Choroid plexus epithelial cell (primary cell): ENCODE measurements around the gene ST3GAL3.

Experiments
- DNase-seq: peaks from one replicate; pipeline ENCODE4 v3.0.0-alpha.2; 2010; ENCODE audit warnings: low read depth
- H3K4me3 ChIP-seq: 2 replicates; pipeline ENCODE4 v1.5.1; 2011; ENCODE audit warnings: low read depth, mild to moderate bottlenecking, control low read depth, low read length, moderate library complexity
- TF ChIP-seq, protein P1 (sequence below): conservative IDR thresholded peaks from 2 replicates; pipeline ENCODE4 v1.5.1; 2011; ENCODE audit warnings: low read depth, mild to moderate bottlenecking, control low read depth, inconsistent platforms, low read length, moderate library complexity

The ST3GAL3 gene

DNA sequence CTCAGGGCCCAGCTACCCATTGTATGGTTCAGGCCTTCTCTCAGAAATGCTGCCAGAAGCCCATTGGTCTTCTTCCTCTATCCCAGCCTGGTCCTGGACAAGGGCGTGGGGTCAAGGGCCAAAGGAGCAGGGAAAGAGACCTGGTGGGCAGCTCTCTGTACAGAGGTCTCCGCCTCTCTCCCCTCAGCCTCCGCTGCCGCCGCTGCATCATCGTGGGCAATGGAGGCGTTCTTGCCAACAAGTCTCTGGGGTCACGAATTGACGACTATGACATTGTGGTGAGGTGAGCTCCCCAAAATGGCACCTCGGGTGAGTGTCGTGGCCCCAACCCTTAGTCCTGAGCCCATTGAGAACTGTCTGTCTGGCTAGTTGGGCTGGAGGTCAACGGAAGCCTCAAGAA, 191.6 kb downstream of the ST3GAL3 start:
- TF ChIP-seq, protein P1, sequence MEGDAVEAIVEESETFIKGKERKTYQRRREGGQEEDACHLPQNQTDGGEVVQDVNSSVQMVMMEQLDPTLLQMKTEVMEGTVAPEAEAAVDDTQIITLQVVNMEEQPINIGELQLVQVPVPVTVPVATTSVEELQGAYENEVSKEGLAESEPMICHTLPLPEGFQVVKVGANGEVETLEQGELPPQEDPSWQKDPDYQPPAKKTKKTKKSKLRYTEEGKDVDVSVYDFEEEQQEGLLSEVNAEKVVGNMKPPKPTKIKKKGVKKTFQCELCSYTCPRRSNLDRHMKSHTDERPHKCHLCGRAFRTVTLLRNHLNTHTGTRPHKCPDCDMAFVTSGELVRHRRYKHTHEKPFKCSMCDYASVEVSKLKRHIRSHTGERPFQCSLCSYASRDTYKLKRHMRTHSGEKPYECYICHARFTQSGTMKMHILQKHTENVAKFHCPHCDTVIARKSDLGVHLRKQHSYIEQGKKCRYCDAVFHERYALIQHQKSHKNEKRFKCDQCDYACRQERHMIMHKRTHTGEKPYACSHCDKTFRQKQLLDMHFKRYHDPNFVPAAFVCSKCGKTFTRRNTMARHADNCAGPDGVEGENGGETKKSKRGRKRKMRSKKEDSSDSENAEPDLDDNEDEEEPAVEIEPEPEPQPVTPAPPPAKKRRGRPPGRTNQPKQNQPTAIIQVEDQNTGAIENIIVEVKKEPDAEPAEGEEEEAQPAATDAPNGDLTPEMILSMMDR = no peak
- DNase-seq = no peak
- H3K4me3 ChIP-seq = no peak overlapping the region

DNA sequence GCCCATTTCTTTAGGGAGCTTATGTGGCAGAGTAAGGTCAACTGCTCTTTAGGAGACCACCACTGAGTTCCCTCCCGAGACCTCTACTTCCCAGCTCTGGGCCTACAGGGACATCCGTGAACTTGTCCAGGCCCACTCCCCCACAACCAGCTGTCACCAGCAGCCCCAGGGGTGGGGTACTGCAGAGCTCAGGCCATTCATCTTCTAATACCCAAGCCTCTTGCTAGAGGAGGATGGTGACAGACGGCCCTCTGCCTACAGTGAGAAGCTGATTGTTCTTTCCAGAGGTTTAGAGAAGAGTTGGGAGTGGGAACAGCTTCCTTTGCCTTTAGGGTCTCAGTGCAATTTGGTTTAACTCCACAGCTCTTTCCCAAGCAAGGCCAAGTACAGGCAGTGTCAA, 193.1 kb downstream of the ST3GAL3 start:
- no peak for DNase-seq
- TF ChIP-seq, protein P1 = no peak

DNA sequence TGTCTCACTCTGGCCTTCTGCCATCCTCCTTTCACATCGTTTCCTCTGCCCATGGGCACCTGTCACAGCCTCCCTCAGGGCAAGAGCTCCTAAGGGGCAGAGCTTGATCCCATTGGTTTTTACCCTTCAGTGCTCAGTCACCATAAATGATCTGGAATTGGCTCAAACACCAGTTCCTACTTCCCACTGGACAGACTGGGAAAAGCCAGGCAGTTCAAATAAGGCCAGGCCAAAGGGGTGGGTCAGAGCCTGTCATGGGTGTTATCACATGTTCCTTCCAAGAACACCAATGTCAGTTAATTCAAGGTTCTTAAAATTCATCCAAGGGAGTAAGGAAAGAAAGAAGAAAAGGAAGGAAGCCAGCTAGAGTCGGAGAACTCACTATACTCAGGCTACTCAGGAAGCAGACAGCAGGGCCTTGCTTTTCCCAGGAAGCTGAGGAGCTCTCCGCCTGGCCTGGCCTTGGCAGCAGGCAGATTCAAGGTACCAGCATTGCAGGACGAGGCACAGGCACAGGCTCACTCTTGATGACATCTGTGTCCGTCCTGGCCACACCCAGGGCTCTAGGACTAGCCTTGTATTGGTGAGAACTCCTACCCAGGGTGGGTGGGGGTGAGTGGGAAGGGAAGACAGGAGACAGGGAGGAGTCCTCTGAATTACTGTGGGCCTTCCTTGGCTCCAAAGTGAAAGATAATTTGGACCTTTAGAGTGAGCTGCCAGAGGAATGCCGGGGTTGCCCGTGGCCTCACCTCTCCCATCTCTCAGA, 194.0 kb downstream of the ST3GAL3 start:
- DNase-seq = no peak
- H3K4me3 ChIP-seq = no peak overlapping the region
- TF ChIP-seq, protein P1 = no peak

More for the DNA sequence above, 193.1 kb downstream of the ST3GAL3 start:
- no peak overlapping the region for H3K4me3 ChIP-seq

DNA sequence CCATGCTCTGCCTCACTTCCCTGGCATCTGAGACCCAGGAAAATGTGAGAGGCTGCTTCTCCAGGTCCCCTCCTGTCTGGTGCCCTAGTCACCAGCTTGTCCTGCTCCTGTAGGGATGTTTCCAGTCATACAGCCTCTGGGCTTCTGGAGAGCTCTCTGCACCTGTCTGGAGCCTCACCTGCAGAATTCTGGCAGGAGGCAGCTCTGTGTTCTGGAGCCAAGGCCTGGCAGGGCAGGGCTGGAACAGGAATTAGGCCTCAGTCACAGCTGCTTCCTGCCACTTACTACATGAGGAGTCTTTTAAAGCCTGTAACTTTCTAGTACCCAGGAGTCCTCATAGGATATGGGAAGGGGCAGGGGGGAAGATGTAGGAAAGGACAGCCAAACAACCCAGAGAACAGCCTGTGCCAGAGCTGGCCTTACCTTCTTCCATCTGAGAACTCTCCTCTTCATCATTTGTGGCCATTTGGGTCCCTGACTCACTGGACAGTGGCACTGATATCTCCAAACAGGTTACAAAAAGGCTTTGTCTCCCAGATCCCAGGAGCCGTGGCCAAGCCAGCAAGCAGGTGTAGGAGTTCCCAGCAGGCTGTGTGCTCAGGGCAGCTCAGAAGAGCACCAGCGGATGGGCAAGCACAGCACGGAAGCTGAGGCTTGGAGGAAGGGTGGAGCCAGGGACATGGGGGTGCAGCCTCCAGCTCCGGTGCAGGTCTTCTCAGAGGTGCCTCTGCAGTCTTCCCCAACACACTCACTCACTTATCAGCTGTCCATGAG, 194.9 kb downstream of the ST3GAL3 start:
- no peak overlapping the region for H3K4me3 ChIP-seq
- TF ChIP-seq, protein P1 = no peak
- no peak for DNase-seq

DNA sequence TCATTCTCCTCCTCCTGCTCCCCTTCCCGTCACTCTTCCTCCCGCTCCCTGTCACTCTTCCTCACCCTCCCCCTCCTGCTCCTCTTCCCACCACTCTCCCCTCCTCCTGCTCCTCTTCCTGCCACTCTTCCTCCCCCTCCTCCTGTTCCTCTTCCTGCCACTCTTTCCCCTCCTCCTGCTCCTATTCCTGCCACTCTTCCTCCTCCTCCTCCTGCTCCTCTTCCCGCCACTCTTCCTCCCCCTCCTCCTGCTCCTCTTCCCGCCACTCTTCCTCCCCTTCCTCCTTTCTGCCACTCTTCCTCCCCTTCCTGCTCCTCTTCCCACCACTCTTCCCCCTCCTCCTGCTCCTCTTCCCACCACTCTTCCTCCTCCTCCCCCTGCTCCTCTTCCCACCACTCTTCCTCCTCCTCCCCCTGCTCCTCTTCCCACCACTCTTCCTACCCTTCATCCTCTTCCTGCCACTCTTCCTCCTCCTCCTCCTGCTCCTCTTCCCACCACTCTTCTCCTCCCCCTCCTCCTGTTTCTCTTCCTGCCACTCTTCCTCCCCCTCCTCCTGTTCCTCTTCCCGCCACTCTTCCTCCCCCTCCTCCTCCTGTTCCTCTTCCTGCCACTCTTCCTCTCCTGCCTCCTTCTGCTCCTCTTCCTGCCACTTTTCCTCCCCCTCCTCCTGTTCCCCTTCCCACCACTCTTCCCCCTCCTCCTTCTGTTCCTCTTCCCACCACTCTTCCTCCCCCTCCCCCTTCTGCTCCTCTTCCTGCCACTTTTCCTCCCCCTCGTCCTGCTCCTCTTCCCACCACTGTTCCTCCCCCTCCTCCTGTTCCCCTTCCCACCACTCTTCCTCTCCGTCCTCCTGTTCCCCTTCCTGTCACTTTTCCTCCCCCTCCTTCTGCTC, 197.6 kb downstream of the ST3GAL3 start:
- TF ChIP-seq, protein P1 = no peak
- no peak overlapping the region for H3K4me3 ChIP-seq
- no peak for DNase-seq

DNA sequence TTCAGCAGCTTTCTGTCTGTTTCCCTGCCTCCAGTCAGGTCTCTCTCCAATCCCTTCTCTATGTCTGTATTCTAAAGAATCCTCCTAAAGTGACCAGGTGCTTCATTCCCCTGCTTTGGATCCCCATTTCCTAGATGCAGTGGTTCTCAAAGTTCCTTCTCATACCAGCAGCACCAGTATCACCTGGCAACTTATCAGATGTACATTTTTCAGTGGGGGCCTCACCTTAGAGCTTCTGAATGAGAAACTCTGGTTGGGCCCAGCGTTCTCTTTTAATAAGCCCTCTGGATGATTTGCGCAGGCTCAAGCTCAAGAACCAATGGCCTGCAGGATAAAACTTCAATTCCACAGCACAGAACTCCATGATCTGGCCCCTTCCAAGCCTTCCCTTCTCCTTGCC, 200.9 kb downstream of the ST3GAL3 start:
- H3K4me3 ChIP-seq = no peak overlapping the region
- TF ChIP-seq, protein P1 = no peak
- DNase-seq = no peak
